ENCODE results near the gene CHAC2.

DNA sequence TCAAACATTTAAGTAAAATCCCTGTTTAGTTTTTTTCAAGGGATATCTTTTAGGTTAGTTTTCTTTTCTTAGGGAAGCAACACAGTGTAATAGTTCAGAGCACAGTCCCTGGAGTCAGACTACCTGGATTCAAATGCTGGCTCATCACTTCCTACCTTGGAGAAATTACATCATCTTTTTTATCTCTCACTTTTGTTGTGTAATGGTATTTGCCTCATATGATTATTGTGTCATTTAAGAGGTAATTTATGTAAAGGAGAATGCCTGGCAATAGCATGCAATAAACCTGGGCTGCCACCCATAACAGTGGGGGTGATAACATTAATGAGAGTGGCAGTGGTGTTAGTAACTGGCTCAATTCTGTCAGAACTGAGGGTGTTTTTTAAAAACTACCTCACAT is 45.5 kb downstream of the CHAC2 start:
- no peak for TF ChIP-seq CTCF (IDR thresholded peaks at IDR 0.05)
- no peak for TF ChIP-seq POLR2A (IDR thresholded peaks at IDR 0.05)

All from stomach (tissue), 4 donors.